Testis (tissue), 2 donors: ENCODE measurements around the gene OPALIN.

Source experiments
- POLR2A ChIP-seq: fragments of 450-650 bp; IDR thresholded peaks from one replicate; pipeline ENCODE4 v1.6.1; 2017; ENCODE audit warnings: antibody characterized with exemption, mild to moderate bottlenecking, moderate library complexity
- TF ChIP-seq, protein P1 (sequence below), 3 experiments: fragments of 450-650 bp in 2 of 3; fragments of 200-600 bp in 1 of 3; sonication (generic) in 1 of 3; IDR thresholded peaks; one replicate each; pipeline ENCODE4 v1.5.1; 2016 to 2019; ENCODE audit warnings: antibody characterized with exemption in 3 of 3, mild to moderate bottlenecking in 2 of 3, moderate library complexity in 1 of 3

DNA sequence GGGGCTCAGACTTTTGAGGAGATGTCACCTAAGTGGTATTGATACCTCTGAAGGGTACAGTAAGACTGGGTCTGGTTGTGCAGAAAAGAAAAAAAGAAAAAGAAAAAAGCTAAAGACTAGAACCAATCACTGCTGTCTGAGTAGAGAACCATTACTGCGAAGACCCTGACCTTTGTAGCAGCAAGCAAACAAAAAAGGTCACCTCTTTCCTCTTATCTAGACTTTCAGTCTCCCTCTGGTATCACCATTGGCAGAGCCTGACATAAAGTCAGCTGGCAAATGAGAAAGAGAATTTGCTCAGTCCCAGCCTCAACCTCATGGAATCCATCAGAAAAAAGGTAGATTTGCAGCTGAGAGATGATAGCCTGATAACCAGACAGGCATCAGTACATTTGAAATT, 57.2 kb downstream of the OPALIN start:
- TF ChIP-seq, protein P1, sequence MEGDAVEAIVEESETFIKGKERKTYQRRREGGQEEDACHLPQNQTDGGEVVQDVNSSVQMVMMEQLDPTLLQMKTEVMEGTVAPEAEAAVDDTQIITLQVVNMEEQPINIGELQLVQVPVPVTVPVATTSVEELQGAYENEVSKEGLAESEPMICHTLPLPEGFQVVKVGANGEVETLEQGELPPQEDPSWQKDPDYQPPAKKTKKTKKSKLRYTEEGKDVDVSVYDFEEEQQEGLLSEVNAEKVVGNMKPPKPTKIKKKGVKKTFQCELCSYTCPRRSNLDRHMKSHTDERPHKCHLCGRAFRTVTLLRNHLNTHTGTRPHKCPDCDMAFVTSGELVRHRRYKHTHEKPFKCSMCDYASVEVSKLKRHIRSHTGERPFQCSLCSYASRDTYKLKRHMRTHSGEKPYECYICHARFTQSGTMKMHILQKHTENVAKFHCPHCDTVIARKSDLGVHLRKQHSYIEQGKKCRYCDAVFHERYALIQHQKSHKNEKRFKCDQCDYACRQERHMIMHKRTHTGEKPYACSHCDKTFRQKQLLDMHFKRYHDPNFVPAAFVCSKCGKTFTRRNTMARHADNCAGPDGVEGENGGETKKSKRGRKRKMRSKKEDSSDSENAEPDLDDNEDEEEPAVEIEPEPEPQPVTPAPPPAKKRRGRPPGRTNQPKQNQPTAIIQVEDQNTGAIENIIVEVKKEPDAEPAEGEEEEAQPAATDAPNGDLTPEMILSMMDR (IDR thresholded peaks at IDR 0.05) = no peak
- TF ChIP-seq POLR2A = no peak
